HG03469 (cell line): ENCODE measurements around the gene FGF14.

Source experiments
- ATAC-seq: cut with Tn5 transposase; IDR thresholded peaks from one replicate; pipeline ENCODE4 v1.9.1; 2021; ENCODE audit warnings: mild to moderate bottlenecking, moderate library complexity, moderate number of reproducible peaks; ENCODE audit not compliant: unreplicated experiment

FGF14 gene

DNA sequence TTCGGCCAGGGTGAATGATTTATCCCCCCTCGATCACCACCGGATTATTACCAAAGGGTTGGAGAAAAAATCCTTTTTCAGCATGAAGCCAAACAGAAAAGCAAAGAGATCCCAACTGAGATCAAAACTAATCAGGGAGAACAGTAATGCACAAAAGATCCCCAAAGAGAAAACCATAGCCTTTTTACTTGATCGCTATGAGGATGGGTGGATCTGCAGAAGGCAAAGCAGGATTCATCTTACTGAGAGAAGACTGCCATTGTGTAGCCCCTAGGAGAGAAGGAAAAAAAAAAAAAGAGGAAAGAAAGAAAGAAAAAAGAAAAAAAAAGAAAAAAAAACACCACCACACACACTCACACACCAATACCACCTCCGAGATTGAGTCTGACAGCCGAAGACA, at the start of gene FGF14:
Gene FGF14, minus strand, starts transcription at position 283 of the 400 bp plus-strand sequence.
- ATAC-seq, result no peak

DNA sequence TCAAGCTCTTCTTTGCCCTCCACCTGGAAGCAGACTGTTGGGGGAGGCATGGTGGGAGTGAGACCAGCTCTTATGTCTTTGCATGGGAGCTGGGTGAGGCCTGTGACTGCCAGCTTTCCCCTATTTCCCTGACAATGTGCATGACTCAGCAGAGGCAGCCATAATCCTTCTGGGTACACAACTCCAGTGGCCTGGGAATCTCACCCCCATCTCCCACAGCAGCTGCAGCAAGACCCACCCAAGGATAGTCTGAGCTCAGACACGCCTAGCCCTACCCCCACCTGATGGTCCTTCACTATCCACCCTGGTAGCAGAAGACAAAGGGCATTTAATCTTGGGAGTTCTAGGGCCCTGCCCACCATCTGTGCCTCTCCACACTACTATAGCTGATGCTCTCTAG, 41.4 kb upstream of the FGF14 start:
- no peak for ATAC-seq

DNA sequence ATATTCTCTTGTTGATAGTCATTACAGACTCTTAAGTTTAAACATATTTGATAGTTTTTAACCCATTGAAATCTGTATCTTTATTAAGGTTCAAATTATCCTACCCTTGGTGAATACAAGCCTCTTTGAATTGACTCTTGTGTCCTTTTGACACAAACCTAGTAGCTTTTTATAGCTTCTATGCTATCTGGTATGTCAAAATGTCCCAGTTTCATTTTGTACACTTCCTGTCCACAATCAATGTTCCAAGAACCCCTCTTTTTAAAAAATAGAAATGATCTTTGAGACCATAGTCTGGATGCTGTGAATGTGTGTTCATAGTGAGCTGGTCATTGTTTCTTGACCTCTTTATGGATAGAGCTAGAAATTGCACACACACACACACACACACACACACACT, 39.2 kb upstream of the FGF14 start:
- peak; percentile 38 for ATAC-seq

DNA sequence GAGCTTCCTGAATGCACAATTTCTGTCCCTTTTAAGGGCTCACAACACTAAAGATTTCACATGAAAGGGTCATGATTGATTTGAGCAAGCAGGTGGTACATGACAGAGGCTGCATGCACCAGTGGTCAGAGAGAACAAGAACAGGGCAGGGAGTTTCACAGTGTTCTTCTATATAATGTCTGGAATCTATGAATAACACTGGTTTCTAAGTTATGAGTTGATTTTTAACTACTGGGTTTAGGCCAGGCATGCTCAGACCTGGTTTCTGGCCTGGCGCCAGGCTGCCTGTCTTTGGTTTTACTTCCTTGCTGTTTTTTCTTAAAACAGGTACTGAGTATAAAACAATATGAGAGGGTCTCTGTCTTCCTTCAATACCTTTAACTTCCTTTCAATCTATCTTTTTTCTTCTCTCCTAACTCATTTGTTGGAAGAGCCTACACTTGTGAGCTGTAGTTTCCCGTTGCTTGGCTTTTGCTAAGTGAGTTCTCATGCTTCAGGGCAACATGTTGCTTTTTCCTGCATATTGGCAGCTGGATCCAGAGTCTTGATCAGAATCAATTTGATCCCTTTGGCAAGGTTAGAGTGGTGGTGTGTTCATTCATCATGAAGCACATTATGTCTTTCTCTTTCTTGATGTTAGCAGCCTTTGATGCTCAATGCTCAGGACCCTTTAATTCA, 38.5 kb upstream of the FGF14 start:
- peak; percentile 35 for ATAC-seq

DNA sequence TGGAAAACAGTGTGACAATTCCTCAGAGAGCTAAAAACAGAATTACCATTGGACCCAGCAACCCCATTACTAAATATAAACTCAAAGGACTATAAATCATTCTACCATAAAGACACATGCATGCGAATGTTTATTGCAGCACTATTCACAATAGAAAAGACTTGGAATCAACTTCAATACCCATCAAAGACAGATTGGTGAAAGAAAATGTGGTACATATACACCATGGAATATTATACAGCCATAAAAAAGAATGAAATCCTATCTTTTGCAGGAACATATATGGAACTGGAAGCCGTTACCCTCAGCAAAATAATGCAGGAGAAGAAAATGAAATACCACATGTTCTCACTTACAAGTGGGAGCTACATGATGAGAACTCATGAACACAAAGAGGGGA, 20.8 kb upstream of the FGF14 start:
- ATAC-seq, result no peak

DNA sequence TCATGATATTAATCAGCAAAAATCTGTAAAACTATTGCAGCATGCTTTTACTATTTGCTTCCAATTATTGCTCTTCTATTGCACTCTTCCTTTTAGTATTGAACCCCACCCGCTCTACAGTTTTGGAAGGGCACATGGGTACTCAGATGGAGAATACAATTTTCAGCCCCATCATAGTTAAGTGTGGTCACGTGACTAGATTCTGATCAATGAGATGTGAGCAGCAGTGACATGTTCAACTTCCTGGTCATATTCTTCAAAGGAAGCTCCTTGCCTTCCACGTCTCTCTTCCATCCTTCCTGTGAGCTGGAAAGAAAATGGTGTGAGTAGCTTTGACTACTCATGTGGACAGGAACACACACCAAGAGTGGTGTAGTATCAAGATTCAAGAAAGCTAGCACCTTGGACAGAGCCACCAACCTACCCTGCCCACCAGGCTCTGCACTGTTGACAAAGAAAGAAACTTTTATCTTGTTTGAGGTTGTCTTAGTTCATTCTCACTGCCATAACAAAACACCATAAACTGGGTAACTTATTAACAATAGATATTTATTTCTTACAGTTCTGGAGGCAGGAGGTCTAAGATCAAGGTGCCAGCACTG, 3.8 kb upstream of the FGF14 start:
- no peak for ATAC-seq

DNA sequence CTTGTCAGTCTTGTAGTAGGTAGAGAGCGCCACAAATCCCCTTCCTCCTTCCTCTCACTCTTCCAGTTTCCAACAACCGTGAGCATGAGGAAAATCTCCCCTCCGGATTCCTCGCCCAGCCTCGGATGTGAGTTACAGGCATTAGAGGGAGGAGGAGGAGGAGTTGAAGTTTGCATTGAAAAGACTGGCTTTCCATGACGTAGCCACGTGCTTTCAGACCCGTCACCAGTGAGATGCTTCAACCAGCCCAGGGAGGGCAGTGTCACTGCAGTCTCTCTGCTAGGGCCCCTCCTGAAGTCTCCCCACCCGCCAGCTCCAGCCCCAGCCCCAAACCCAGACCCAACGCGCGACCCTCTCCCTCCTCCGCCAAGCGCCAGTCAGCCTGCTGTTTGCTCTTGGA, 442 bp upstream of the FGF14 start:
- peak; percentile 39 for ATAC-seq

DNA sequence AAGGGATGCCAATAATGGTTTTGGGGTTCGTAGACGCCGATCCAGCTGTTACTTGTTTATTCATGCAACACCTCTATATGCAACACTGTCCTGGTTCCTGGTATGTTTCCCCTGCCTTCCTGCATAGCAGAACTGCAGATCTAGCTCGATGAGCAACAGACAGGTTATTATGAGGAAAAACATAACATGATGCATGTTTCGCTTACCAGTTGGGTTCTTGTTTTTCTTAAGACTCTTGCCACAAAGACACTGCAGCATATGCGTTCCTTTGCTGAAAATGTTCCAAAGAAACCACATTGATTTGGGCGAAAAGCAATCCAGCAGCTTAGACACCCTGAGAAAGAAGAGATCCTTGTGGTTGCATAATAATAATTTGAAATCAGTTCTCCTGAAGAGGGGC, 583 bp downstream of the FGF14 start:
- ATAC-seq, result no peak

DNA sequence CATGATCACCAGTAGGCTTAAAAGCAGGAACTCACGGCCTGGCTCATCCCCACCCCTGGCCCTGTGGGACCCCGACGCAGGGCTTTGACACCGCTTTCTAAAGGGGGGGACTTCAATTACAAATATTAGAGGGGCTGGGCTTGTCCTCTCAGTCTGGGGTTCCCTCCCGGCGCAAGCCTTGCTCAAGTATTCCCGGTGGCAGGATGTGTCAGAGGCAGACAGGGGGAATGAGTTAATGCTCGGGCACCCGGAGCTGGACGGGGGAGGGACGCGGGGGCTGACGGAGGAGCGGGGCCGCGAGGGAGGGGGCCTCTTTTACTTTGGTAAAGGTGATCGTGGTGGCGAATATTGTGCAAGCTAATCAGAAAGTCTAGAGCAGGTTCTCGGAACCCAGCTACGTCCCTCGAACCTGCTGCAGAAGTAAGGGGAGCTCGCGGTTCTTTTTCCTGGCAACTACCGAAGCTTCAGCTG, 1.1 kb downstream of the FGF14 start:
- no peak for ATAC-seq

DNA sequence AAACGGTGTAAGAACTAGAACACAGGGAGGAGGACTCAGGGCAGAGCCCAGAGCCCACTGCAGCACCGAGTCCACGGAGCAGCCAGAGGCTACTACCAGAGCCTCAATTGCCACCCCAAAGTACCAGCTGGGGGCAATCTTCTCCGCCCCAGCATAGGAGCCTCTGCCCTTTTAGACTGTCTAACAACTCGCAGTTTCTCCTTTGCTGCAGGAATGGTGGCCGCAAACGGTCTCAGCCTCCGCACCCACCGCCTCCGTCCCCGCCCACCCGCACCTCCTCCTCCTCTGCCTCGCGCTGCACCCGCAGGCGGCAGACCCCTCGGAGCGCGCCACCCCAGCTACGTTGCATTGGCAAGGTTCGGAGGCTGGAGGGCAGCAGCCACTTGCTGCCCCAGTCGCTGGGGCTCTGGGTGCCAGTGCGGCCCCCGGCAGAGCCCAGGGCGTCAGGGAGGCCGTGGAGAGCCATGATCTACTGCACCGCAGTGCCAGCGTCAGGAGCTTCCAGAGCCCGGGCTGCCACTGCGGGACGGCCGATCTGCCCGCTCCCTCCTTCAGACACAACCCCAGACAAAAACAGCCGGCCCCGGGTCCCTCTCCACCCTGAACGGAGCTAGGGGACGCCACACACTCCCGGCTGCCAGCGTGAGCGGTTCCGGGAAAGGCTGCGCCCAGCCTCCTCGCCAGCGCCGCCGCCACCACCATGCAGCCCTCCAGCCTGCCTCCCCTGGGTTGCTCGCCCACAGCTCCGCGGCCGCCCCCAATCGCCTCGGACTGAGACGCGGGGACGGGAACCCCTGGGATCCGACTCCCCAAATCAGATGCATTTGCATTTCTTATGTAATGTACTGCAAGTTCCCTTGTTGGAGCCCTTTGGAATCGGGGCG, 1.8 kb downstream of the FGF14 start:
- no peak for ATAC-seq

DNA sequence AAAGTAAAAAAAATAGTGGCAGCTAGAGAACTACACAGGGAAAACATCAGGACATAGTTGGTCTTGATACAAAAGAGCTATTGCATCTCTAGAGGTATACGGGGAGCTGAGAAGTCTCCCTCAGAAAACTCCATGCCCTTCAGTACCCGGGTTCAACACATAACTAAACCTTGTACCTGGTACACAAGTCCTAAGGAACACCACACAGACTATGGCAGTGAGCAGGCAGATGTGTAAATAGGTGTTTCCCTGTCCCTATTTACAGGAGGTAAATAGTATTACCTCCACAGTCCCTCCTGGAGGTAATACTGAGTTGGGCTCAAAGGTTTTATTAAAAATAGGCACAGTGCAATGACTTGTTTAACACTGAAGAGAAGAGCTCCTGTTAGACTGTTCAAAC, 5.9 kb downstream of the FGF14 start:
- no peak for ATAC-seq

DNA sequence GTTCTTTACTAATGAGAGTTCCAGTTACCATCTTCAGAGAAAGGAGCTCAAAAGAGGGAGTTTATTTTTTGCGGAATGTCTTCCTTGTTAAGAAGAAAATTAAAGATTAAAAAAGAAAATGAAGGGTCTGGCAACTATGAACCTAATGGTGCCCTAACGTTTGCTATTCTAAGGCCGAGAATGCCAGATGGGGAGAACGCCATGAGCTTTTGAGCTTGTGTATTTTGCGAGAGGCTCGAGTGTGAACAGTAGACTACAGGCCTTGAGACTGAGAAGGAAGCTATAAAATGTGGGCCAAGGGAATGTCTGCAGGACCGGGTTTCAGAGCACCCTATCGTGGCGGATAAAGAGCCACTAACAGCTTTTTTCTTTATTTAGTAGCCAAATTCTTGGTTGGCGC, 6.7 kb downstream of the FGF14 start:
- no peak for ATAC-seq

DNA sequence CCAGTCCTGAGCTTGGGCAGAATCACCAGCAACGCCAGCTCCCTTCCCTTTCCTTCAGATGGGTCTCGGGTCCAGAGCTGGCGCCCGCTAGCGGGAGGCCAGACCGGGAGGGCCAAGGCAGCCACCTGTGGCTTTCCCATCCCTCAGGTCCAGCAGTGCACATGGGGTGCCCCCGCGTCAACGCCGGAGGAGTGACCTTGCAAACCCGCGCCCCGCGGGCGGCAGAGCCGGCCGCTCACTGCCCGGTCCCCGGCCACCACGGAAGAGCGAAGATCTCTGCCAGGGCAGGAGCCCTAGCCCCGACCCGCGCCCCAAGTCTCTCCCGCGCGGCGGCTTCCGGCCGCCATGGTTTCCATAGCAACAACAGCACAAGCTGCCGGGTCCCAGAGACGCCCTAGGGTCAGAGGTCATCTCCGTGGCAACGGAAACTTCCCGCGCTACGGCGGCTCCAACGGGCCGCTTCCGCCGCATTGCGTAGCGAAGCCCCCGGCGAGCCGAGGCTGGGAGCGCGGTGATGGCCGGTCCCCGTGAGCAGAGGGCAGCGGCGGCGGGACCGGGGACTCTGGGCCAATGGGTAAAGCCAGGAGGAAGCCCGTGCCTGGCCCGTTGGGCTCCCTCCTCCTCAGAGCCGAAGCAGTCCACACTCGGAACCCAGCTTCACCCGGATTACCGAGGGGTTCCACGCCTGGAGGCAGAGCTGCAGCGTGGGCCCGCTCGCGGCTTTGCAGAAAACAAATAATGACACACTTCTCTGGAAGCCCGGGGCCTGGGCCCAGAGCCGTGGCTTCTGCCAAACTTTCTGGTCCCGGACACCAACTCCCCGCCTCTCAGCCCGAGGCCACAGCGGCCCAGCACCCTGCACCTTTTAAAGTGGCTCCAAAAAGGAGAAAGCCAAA, 7.4 kb downstream of the FGF14 start:
- peak; percentile 94 for ATAC-seq

DNA sequence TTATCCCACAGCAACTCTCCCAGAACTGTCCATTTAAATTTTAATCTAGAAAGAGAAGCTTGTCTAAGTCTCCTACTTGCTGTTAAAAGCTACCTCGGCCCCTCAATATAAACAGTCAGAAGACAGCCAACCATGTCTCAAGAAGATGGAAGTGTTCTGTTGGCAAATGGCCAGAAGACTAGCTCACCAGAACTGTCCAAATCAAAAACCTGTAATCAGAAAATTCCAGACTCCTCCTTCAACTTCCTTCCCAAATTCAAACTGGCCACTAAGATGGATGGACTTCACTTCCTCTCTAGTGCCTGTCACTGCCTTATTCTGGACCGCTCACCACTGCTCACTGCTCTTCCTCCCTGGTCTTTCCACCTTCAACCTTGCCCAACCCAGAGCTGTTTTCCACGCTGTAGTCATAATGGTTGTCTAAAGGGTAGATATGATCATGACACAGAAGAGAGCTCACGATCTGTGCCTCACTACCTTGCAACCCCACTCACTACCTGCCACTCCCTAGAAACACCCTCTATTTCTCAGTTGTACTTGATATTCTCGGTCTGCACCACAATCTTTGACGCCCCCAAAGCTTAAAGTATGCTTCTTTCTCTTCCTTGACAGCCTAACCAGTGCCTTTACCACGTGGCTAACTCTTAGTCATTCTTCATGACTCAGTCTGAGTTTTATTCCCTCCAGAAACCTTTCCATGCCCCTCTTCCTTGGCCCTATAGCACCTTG, 9.2 kb downstream of the FGF14 start:
- ATAC-seq, result no peak

DNA sequence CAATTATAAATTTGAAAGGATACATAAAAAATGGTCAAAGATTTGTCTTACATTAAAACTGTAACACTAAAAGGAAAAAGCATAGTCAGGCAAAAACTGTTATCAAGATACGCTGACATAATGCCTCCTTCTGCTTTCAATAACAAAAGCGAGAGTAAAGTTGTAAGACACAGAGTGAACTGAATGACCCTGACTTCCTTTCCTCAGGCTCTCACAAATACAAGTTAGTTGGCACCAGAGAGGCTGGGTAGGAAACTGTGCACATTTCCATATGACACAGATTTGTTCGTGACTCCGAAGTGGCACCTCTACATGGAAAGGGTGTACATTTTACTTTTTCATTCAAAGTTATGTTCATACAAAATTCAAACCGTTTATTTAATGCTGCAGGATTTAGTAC, 15.4 kb downstream of the FGF14 start:
- ATAC-seq, result no peak

DNA sequence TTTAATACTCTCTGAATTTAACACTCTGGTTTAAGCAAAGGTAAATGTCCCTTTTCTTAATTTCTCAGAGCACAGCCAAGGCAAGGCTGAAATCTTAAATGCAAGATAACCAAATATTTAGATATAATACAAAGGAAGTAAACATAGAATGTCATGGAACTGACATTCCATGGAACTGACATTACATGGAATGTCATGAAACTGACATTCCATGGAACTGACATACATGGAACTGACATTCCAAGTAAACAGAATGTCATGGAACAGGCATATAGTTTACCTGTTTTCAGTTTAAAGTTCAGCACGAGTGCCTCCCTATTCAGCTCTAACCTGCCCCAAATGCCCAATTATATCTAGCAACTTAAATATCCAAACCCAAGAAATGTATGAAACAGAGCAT, 21.8 kb downstream of the FGF14 start:
- no peak for ATAC-seq

DNA sequence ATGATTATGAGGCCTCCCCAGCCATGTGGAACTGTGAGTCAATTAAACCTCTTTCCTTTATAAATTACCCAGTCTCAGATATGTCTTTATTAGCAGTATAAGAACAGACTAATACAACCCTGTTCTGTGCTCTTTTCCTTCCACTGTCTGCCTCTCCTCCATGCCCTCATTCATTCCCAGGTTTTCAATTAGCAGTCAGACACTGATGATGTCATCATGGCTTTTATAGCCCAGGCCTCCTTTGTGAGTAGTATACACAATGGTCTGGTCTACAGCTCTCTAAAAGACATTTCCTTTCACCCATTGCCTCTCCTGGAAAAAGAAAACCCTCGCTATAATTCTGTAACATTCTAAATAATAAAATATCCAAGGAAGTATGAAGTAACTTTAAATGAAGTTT, 25.5 kb downstream of the FGF14 start:
- ATAC-seq, result no peak

DNA sequence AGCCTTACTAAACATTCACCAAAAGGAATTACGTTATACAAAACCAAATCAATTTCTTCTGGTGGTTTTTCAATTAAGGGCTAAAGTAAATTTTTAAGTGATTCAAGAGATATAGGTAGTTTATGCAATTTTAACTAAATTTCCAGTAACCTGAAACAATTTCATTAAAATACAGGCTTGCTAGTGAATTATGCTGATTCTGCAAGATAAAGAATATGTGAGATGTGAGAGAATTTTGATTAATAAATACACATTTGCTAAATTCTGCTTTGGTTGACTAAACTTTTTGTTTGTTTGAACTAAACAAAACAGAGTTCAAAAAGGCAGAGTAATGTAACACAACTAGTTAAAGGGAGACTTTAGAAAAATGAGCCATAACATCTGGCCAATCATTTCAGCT, 27.1 kb downstream of the FGF14 start:
- ATAC-seq, result no peak

DNA sequence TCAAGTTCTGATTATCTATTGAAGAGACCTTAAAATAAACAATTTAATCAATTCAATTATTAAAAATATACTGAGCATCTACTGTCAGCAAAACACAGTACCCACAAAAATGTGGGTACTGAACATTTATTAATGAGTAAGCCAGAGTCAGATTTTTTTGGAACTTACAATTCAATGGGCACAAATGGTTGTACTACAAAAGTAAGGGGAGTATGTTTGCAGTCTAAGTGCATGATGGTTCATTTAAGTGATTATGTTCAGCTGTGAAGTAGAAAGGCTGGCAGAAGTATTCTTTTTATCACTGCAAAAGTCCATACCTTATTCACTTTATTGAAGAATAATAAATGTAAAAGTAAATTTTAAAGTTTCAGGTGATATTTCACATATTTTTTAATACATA, 27.6 kb downstream of the FGF14 start:
- ATAC-seq, result no peak

DNA sequence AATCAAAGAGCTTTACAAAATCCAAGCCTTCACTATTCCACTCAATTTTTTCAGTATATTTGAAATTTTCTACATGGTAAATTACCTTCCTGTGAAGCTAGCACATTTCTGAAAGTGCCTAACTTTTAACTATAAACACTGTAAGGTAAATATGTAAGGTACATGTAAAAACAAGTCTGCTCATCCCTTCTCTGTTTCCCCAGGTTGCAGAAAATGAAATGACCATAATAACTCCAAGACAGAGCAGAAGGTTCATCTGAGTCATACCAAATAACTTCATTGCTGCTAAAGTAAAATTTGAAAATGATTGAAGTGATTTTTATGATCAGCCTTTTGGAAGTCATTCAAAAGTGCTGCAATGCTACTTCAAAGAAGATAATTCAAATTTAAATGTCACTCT, 28.6 kb downstream of the FGF14 start:
- ATAC-seq, result no peak
